IMR-90 (cell line): Measurements from ENCODE around the gene ZNF207. TPM values are rescaled to one million over a fixed set of nuclear protein-coding genes. Genes with fewer than 3 reads are reported as not detected.

Experiments
- ATAC-seq: fragments of 200-7000 bp; cut with Tn5 transposase; 2 replicates; pipeline ENCODE4 v1.9.1; 2020; ENCODE audit warnings: low read depth, mild to moderate bottlenecking, moderate library complexity
- BruUV-seq: library from RNA; stranded (reverse); fragments of 400-500 nt; replicated peaks from 2 replicates; lab custom pipeline; 2021; lab: Mats Ljungman, UMichigan
- CTCF ChIA-PET: fragments of 300-600 bp; formaldehyde crosslinking; extraction: SDS; loops from one replicate; lab custom pipeline; 2021; ENCODE audit warnings: antibody characterized with exemption; lab: Yijun Ruan, JAX
- POLR2A ChIA-PET: fragments of 300-600 bp; sonication (Branson Sonifier 250); formaldehyde crosslinking; loops from one replicate; lab custom pipeline; 2022; ENCODE audit warnings: antibody characterized with exemption; ENCODE audit not compliant: unreplicated experiment; lab: Charles Lee
- DNase-seq: peaks from one replicate; pipeline ENCODE4 v3.0.0; 2013
- H2AFZ ChIP-seq: replicated peaks from 2 replicates; pipeline ENCODE3; 2013; ENCODE audit warnings: low read length, mild to moderate bottlenecking; ENCODE audit not compliant: poor library complexity
- H2AK5ac ChIP-seq: 2 replicates; pipeline ENCODE4 v1.6.1; 2013; ENCODE audit warnings: low read depth, low read length, inconsistent platforms
- H2AK9ac ChIP-seq: replicated peaks from 2 replicates; pipeline ENCODE3; 2013; ENCODE audit warnings: mild to moderate bottlenecking, low read depth, low read length, moderate library complexity; ENCODE audit not compliant: poor library complexity
- H2BK120ac ChIP-seq: 2 replicates; pipeline ENCODE4 v1.6.1; 2013; ENCODE audit warnings: low read depth, low read length, inconsistent platforms
- H2BK15ac ChIP-seq: 3 replicates; pipeline ENCODE4 v1.6.1; 2013; ENCODE audit warnings: low read depth, low read length, inconsistent platforms
- H2BK20ac ChIP-seq: 2 replicates; pipeline ENCODE4 v1.6.1; 2013; ENCODE audit warnings: low read depth, mild to moderate bottlenecking, inconsistent platforms, low read length, moderate library complexity
- H2BK5ac ChIP-seq: 2 replicates; pipeline ENCODE4 v1.6.1; 2013; ENCODE audit warnings: mild to moderate bottlenecking, low read depth, low read length, inconsistent platforms; ENCODE audit not compliant: poor library complexity, severe bottlenecking
- H3K14ac ChIP-seq: replicated peaks from 2 replicates; pipeline ENCODE4 v1.6.1; 2013; ENCODE audit warnings: low read depth, low read length, inconsistent platforms
- H3K18ac ChIP-seq: 2 replicates; pipeline ENCODE4 v1.6.1; 2013; ENCODE audit warnings: low read depth, low read length, control low read depth
- H3K23ac ChIP-seq: 2 replicates; pipeline ENCODE4 v1.6.1; 2013; ENCODE audit warnings: low read depth, low read length, inconsistent platforms
- H3K27ac ChIP-seq: 2 replicates; pipeline ENCODE4 v1.5.1; 2013; ENCODE audit warnings: mild to moderate bottlenecking, control low read depth, low read length; ENCODE audit not compliant: insufficient read depth
- H3K27me3 ChIP-seq: 2 replicates; pipeline ENCODE4 v1.6.1; 2013; ENCODE audit warnings: low read length; ENCODE audit not compliant: control insufficient read depth, insufficient read depth
- H3K36me3 ChIP-seq: 2 replicates; pipeline ENCODE4 v1.6.1; 2013; ENCODE audit warnings: low read length, mixed read lengths; ENCODE audit not compliant: control insufficient read depth, insufficient read depth
- H3K4ac ChIP-seq: 2 replicates; pipeline ENCODE4 v1.6.1; 2013; ENCODE audit warnings: low read depth, low read length, inconsistent platforms
- H3K4me1 ChIP-seq: 2 replicates; pipeline ENCODE4 v1.6.1; 2013; ENCODE audit warnings: low read length, mixed read lengths; ENCODE audit not compliant: control insufficient read depth, insufficient read depth
- H3K4me2 ChIP-seq: 2 replicates; pipeline ENCODE4 v1.6.1; 2013; ENCODE audit warnings: low read depth, mild to moderate bottlenecking, control low read depth, low read length, moderate library complexity
- H3K4me3 ChIP-seq: 2 replicates; pipeline ENCODE4 v1.5.1; 2013; ENCODE audit warnings: low read depth, mild to moderate bottlenecking, control low read depth, low read length, moderate library complexity; ENCODE audit not compliant: insufficient read depth
- H3K56ac ChIP-seq: 2 replicates; pipeline ENCODE4 v1.6.1; 2013; ENCODE audit warnings: low read length, inconsistent platforms; ENCODE audit not compliant: insufficient read depth; ENCODE audit errors: extremely low read depth
- H3K79me1 ChIP-seq, 2 experiments: 2 replicates each; pipeline ENCODE4 v1.6.1; 2013; ENCODE audit warnings: low read length in 2 of 2, inconsistent platforms in 1 of 2, low read depth in 1 of 2
- H3K9ac ChIP-seq: 2 replicates; pipeline ENCODE4 v1.6.1; 2013; ENCODE audit warnings: low read depth, low read length, control low read depth
- H3K9me1 ChIP-seq: 2 replicates; pipeline ENCODE4 v1.6.1; 2013; ENCODE audit warnings: low read length, inconsistent platforms; ENCODE audit not compliant: insufficient read depth
- H3K9me3 ChIP-seq: 2 replicates; pipeline ENCODE4 v1.6.1; 2013; ENCODE audit warnings: low read length; ENCODE audit not compliant: control insufficient read depth, insufficient read depth
- H4K20me1 ChIP-seq: 2 replicates; pipeline ENCODE4 v1.6.1; 2013; ENCODE audit warnings: low read length, inconsistent platforms; ENCODE audit not compliant: insufficient read depth
- H4K5ac ChIP-seq: 2 replicates; pipeline ENCODE4 v1.6.1; 2013; ENCODE audit warnings: mild to moderate bottlenecking, low read depth, low read length, control low read depth
- H4K8ac ChIP-seq, 2 experiments: 2 replicates each; pipeline ENCODE4 v1.6.1; 2013; ENCODE audit warnings: low read depth in 2 of 2, low read length in 2 of 2, control low read depth in 1 of 2, inconsistent platforms in 1 of 2
- H4K91ac ChIP-seq: 2 replicates; pipeline ENCODE4 v1.6.1; 2013; ENCODE audit warnings: low read depth, low read length, inconsistent platforms; ENCODE audit not compliant: insufficient read depth
- CEBPB ChIP-seq: IDR thresholded peaks from 2 replicates; pipeline ENCODE4 v1.6.1; 2012; ENCODE audit warnings: low read depth, low read length, improper control_type of control experiment
- MAFK ChIP-seq: IDR thresholded peaks from 2 replicates; pipeline ENCODE4 v1.6.1; 2012; ENCODE audit warnings: low read depth, low read length, improper control_type of control experiment
- WGBS, 2 experiments: methylation state at CpG; one replicate each; pipeline versions ENCODE4 v1.1.5 to v1.1.7; 2013; ENCODE audit warnings: missing lambda C conversion rate in 2 of 2; ENCODE audit not compliant: insufficient read length in 1 of 2; ENCODE audit errors: extremely low coverage in 2 of 2; 5-methylcytosine and 5-hydroxymethylcytosine counted together
- dilution Hi-C: fragments of 300-500 bp; cut with HindIII; formaldehyde crosslinking; loops from one replicate; pipeline ENCODE4 v1.14.3; 2018; ENCODE audit warnings: low sequenced_read_pairs; ENCODE audit not compliant: unreplicated experiment
- in situ Hi-C: fragments of 300-500 bp; cut with MboI; formaldehyde crosslinking; loops from 3 replicates; pipeline ENCODE4 v1.14.3; 2019; ENCODE audit warnings: low sequenced_read_pairs, inconsistent platforms, mixed read lengths
- intact Hi-C: fragments of 100-400 bp; cut with micrococcal nuclease; formaldehyde crosslinking; loops from 2 replicates; pipeline ENCODE4 v1.10.0; 2022
- polyA plus RNA-seq, 3 experiments: library from polyadenylated mRNA; depleted of rRNA; stranded (reverse); fragments of >200 nt; gene quantifications; 2 replicates each; pipeline ENCODE4 v1.2.3, GENCODE V29; 2012; ENCODE audit warnings: low replicate concordance in 1 of 3
- total RNA-seq: library from RNA; depleted of rRNA; stranded (reverse); fragments of >200 nt; gene quantifications from 2 replicates; pipeline ENCODE4 v1.2.3, GENCODE V29; 2012

Gene ZNF207
- total and polyA plus RNA-seq, 2 of the 4 experiments (the other 2 are of a cell fraction), result 199 to 207 TPM

DNA sequence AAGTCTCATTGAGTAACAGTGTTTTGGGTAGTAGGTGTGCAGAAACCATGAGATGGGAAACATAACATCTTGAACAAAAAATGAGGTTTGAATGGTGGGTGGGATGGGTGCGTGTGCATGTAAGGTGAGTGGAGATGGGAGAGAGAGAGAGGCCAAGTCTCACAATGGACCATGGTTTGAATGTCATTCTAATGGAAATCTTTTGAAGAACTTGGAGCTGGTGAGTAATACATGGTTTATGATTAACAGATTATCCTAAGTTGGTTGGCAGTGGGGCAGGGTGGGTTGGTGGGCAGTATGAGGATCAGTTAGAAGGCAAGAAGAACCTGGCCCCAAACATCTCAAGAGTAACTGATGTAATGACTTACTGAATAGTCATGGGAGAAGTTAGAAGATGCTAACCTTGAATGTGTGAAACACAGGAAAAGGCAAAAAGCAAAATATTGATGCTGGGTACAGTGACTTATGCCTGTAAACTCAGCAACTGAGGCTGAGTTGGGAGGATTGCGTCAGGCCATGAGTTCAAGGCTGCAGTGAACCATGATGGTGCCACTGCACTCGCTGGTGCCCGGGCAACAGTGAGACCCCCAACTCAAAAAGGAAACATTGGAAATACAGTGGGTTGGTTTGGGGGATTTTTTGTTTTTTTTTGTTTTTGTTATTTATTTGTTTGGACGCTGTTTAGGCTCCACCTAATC, 32.7 kb downstream of the ZNF207 start:
- 0 out of 2 replicates have a peak, but pooled peaks have one; percentile 7 for TF ChIP-seq CEBPB
- no peak for TF ChIP-seq MAFK
- dilution Hi-C loops, result no loop called here
- CTCF ChIA-PET, result no interaction called here

More for the DNA sequence above, 32.7 kb downstream of the ZNF207 start:
- Histone ChIP-seq H2BK5ac (no peak overlapping the region), H3K9me3 (no peaks in the 10 kb centered on the region), H4K20me1 (peaks cover 4% of the 10 kb centered on the region; the same call in 1 of the 2 replicates), H3K4me2 (no peak overlapping the region), H2BK20ac (no peak overlapping the region), H4K8ac (no peak overlapping the region), H2BK15ac (no peak overlapping the region), H3K9me1 (peaks cover 2% of the 10 kb centered on the region; the same call in 1 of the 2 replicates), H3K36me3 (peaks cover 21% of the 10 kb centered on the region), H3K9ac (no peak overlapping the region), H3K4ac (no peak overlapping the region), H3K23ac (no peak overlapping the region), H3K27ac (no peak overlapping the region), H3K56ac (no peak overlapping the region), H2AK9ac (no peak overlapping the region), H2BK120ac (no peak overlapping the region), H2AK5ac (no peak overlapping the region), H4K91ac (no peak overlapping the region), H3K27me3 (no peaks in the 10 kb centered on the region), H3K4me3 (no peak overlapping the region), H3K79me1 (peaks cover 12 to 26% of the 10 kb centered on the region in 2 experiments), H3K18ac (no peak overlapping the region), H4K5ac (no peak overlapping the region), H3K4me1 (no peaks in the 10 kb centered on the region), H2AFZ (no peak overlapping the region), H3K14ac (no peak overlapping the region)
- POLR2A ChIA-PET, result no interaction called here
- intact Hi-C loops (no loop called here), in situ Hi-C loops (no loop called here)
- 100% methylated on average over 2 of the region's 5 CpGs for WGBS, 2 experiments
- no peak for ATAC-seq
- no peak for DNase-seq
- BruUV-seq, result no TSS peak
